ENCODE results near the gene KCNQ4. TPM values are rescaled to one million over a fixed set of nuclear protein-coding genes. Genes with fewer than 3 reads are reported as not detected.
A peak's percentile ranks its signal among the peaks of the same experiment; 100 is the strongest.

KCNQ4 gene
- total and polyA plus RNA-seq, 2 of the 4 experiments (the other 2 are of a cell fraction) = 0.07 TPM; not detected in 1

- Histone ChIP-seq H3K4me2 (ENCODE audit: low read depth, low read length) (no peak overlapping the region), H3K18ac (ENCODE audit: low read depth, low read length) (no peak overlapping the region), H3K23ac (ENCODE audit: low read depth, low read length) (no peak overlapping the region), H3K4me3 (ENCODE audit: insufficient read depth, low read depth, low read length) (no peak overlapping the region), H4K5ac (ENCODE audit: low read depth, low read length) (no peak overlapping the region), H3K27me3 (ENCODE audit: control insufficient read depth, insufficient read depth, low read length) (peaks cover 28% of the 10 kb centered on the region), H3K27ac (ENCODE audit: insufficient read depth, low read length) (no peak overlapping the region), H2AK9ac (replicated peaks; ENCODE audit: low read depth, low read length, poor library complexity) (no peak overlapping the region), H3K4ac (ENCODE audit: low read depth, low read length) (no peak overlapping the region), H3K4me1 (ENCODE audit: control insufficient read depth, insufficient read depth, low read length) (no peaks in the 10 kb centered on the region), H2BK15ac (ENCODE audit: low read depth, low read length) (no peak overlapping the region), H2AK5ac (ENCODE audit: low read depth, low read length) (no peak overlapping the region), H3K9ac (ENCODE audit: low read depth, low read length) (no peak overlapping the region), H3K14ac (replicated peaks; ENCODE audit: low read depth, low read length) (no peak overlapping the region), H3K79me1 (ENCODE audit: low read depth in 1 of 2, low read length in 2 of 2) (no peaks in the 10 kb centered on the region), H3K9me1 (ENCODE audit: insufficient read depth, low read length) (no peaks in the 10 kb centered on the region), H2BK5ac (ENCODE audit: low read depth, low read length, poor library complexity, severe bottlenecking) (no peak overlapping the region), H2BK20ac (ENCODE audit: low read depth, low read length) (no peak overlapping the region), H3K36me3 (ENCODE audit: control insufficient read depth, insufficient read depth, low read length) (no peaks in the 10 kb centered on the region), H3K9me3 (ENCODE audit: control insufficient read depth, insufficient read depth, low read length) (peaks cover 12% of the 10 kb centered on the region), H2AFZ (replicated peaks; ENCODE audit: low read length, poor library complexity) (peak overlapping the region; percentile 63), H4K91ac (ENCODE audit: insufficient read depth, low read depth, low read length) (no peak overlapping the region), H2BK120ac (ENCODE audit: low read depth, low read length) (no peak overlapping the region), H4K8ac (ENCODE audit: low read depth in 2 of 2, low read length in 2 of 2) (no peak overlapping the region), H3K56ac (ENCODE audit: extremely low read depth, insufficient read depth, low read length) (no peak overlapping the region), H4K20me1 (ENCODE audit: insufficient read depth, low read length) (no peaks in the 10 kb centered on the region; the same call in 1 of the 2 replicates)
- WGBS, 2 experiments (ENCODE audit: extremely low coverage in 2 of 2, insufficient read length in 1 of 2) = 60% methylated on average over 1 of the region's 15 CpGs; no CpG with 5 or more reads in 1 of the 2 experiments
- no TSS peak for BruUV-seq (replicated peaks)
- POLR2A ChIA-PET (ENCODE audit: unreplicated experiment) = no interaction called here
- in situ Hi-C loops (cut with MboI; ENCODE audit: low sequenced_read_pairs) = no loop called here
- CTCF ChIA-PET = no interaction called here
- no peak for TF ChIP-seq CEBPB (IDR thresholded peaks at IDR 0.05; ENCODE audit: low read depth, low read length)
- no peak for TF ChIP-seq CHD1 (IDR thresholded peaks at IDR 0.05; ENCODE audit: low read depth, low read length)
- TF ChIP-seq ELK1 (IDR thresholded peaks at IDR 0.05; ENCODE audit: borderline replicate concordance, low read depth, low read length) = no peak
- TF ChIP-seq MXI1 (IDR thresholded peaks at IDR 0.05; ENCODE audit: borderline replicate concordance, low read depth, low read length) = no peak
- no peak for TF ChIP-seq FOS (IDR thresholded peaks at IDR 0.05; ENCODE audit: low read depth, low read length)
- TF ChIP-seq, protein P1, sequence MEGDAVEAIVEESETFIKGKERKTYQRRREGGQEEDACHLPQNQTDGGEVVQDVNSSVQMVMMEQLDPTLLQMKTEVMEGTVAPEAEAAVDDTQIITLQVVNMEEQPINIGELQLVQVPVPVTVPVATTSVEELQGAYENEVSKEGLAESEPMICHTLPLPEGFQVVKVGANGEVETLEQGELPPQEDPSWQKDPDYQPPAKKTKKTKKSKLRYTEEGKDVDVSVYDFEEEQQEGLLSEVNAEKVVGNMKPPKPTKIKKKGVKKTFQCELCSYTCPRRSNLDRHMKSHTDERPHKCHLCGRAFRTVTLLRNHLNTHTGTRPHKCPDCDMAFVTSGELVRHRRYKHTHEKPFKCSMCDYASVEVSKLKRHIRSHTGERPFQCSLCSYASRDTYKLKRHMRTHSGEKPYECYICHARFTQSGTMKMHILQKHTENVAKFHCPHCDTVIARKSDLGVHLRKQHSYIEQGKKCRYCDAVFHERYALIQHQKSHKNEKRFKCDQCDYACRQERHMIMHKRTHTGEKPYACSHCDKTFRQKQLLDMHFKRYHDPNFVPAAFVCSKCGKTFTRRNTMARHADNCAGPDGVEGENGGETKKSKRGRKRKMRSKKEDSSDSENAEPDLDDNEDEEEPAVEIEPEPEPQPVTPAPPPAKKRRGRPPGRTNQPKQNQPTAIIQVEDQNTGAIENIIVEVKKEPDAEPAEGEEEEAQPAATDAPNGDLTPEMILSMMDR (conservative IDR thresholded peaks at IDR 0.05; ENCODE audit: low read depth, low read length) = no peak
- no peak for TF ChIP-seq RAD21 (IDR thresholded peaks at IDR 0.05; ENCODE audit: low read length)
- no peak for TF ChIP-seq POLR2A (IDR thresholded peaks at IDR 0.05; ENCODE audit: low read depth, low read length)
- TF ChIP-seq, protein P2, sequence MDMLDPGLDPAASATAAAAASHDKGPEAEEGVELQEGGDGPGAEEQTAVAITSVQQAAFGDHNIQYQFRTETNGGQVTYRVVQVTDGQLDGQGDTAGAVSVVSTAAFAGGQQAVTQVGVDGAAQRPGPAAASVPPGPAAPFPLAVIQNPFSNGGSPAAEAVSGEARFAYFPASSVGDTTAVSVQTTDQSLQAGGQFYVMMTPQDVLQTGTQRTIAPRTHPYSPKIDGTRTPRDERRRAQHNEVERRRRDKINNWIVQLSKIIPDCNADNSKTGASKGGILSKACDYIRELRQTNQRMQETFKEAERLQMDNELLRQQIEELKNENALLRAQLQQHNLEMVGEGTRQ (IDR thresholded peaks at IDR 0.05; ENCODE audit: low read depth, low read length) = no peak
- TF ChIP-seq MAZ (IDR thresholded peaks at IDR 0.05; ENCODE audit: borderline replicate concordance, low read depth, low read length) = no peak
- no peak for TF ChIP-seq NFE2L2 (IDR thresholded peaks at IDR 0.05; ENCODE audit: low read depth, low read length)
- TF ChIP-seq RCOR1 (IDR thresholded peaks at IDR 0.05; ENCODE audit: insufficient replicate concordance, low read length) = no peak
- no peak for TF ChIP-seq SMC3 (IDR thresholded peaks at IDR 0.05; ENCODE audit: low read depth, low read length)
- no peak for ATAC-seq (ENCODE audit: low read depth)
- DNase-seq = no peak
- dilution Hi-C loops (cut with HindIII; ENCODE audit: low sequenced_read_pairs, unreplicated experiment) = no loop called here
- intact Hi-C loops (cut with micrococcal nuclease) = no loop called here
These were observed 55.7 kb downstream of the KCNQ4 start for GRCh38 chr1:40838980-40839942.

Data from IMR-90 (cell line).